ENCODE results near the gene CEP112.

- TF ChIP-seq FOXP2 (optimal IDR thresholded peaks at IDR 0.05; ENCODE audit: control extremely low read depth, extremely low read length, insufficient read depth) = no peak
- TF ChIP-seq EZH2 (IDR thresholded peaks at IDR 0.05) = no peak
Observed at GRCh38 chr17:65953316-65954147, 238.4 kb downstream of the CEP112 start.

Measured in SK-N-MC (cell line).